ENCODE results near the gene PACS2. TPM values are rescaled to one million over a fixed set of nuclear protein-coding genes. Genes with fewer than 3 reads are reported as not detected.
"Not testable (repeated sequence)": the region's sequence is repeated elsewhere in the genome, so short reads cannot be mapped to it uniquely, and the experiment has no call there.

The PACS2 gene
- total RNA-seq, result 105 TPM

GRCh38 chr14:105314287-105315200 is at the start of gene PACS2:
PACS2 (plus strand) TSS chr14:105314748; CDS start chr14:105314919, 171 bp downstream.
- DNase-seq (ENCODE audit: low spot score), result peak; percentile 77

- no peak for DNase-seq (ENCODE audit: low spot score)
Observed at GRCh38 chr14:105267820-105268548, 46.6 kb upstream of the PACS2 start.

- DNase-seq (ENCODE audit: low spot score), result no peak
Observed at GRCh38 chr14:105268736-105269354, 45.7 kb upstream of the PACS2 start.

GRCh38 chr14:105269405-105269804 is 45.1 kb upstream of the PACS2 start:
- no peak for DNase-seq (ENCODE audit: low spot score)

- DNase-seq (ENCODE audit: low spot score), result no peak
Observed at GRCh38 chr14:105271224-105271890, 43.2 kb upstream of the PACS2 start.

- DNase-seq (ENCODE audit: low spot score), result no peak
Observed at GRCh38 chr14:105272623-105273022, 41.9 kb upstream of the PACS2 start.

GRCh38 chr14:105273062-105273461 is 41.5 kb upstream of the PACS2 start:
- no peak for DNase-seq (ENCODE audit: low spot score)

GRCh38 chr14:105274637-105275036 is 39.9 kb upstream of the PACS2 start:
- DNase-seq (ENCODE audit: low spot score), result no peak

GRCh38 chr14:105275267-105275946 is 39.1 kb upstream of the PACS2 start:
- no peak for DNase-seq (ENCODE audit: low spot score)

- not testable (repeated sequence) for DNase-seq (ENCODE audit: low spot score)
Observed at GRCh38 chr14:105277448-105277847, 37.1 kb upstream of the PACS2 start.

GRCh38 chr14:105279642-105280361 is 34.7 kb upstream of the PACS2 start:
- DNase-seq (ENCODE audit: low spot score), result no peak

- no peak for DNase-seq (ENCODE audit: low spot score)
Observed at GRCh38 chr14:105280525-105280924, 34.0 kb upstream of the PACS2 start.

- DNase-seq (ENCODE audit: low spot score), result peak; percentile 27
Observed at GRCh38 chr14:105281371-105282097, 33.0 kb upstream of the PACS2 start.

GRCh38 chr14:105282098-105282725 is 32.3 kb upstream of the PACS2 start:
- DNase-seq (ENCODE audit: low spot score), result no peak

- DNase-seq (ENCODE audit: low spot score), result no peak
Observed at GRCh38 chr14:105283028-105283427, 31.5 kb upstream of the PACS2 start.

- no peak for DNase-seq (ENCODE audit: low spot score)
Observed at GRCh38 chr14:105283899-105284298, 30.6 kb upstream of the PACS2 start.

- no peak for DNase-seq (ENCODE audit: low spot score)
Observed at GRCh38 chr14:105285174-105285573, 29.4 kb upstream of the PACS2 start.

GRCh38 chr14:105286759-105287144 is 27.8 kb upstream of the PACS2 start:
- DNase-seq (ENCODE audit: low spot score), result no peak
